NCI-H2196 (cell line): ENCODE data around the gene EXOC3.
"Not testable (repeated sequence)": the region's sequence is repeated elsewhere in the genome, so short reads cannot be mapped to it uniquely, and the experiment has no call there.

Experiments used
- DNase-seq: peaks from one replicate; lab custom pipeline; 2025; ENCODE audit not compliant: unreplicated experiment; lab: John Stamatoyannopoulos, UW

EXOC3 gene

DNA sequence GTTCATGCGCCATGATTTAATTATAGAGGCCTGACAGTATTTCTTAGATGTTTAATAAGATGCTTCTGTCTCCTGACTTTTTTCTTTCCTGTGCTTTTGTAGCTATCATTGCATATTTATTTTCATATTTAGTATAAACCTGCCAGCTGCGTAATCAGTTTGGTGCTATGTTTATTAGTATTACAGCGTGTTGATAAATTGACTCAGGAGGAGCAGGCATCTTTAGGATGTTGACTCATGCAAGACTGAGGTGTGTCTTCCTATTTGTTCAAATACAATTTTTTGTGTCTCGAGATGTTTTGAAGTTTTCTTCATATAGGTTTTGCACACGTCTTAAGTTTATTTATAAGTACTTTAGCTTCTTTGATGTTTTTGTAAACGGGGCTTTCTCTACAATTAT, 35.9 kb upstream of the EXOC3 start:
- DNase-seq = no peak

GRCh38 chr5:407801-408268, 35.1 kb upstream of the EXOC3 start:
- DNase-seq = no peak

DNA sequence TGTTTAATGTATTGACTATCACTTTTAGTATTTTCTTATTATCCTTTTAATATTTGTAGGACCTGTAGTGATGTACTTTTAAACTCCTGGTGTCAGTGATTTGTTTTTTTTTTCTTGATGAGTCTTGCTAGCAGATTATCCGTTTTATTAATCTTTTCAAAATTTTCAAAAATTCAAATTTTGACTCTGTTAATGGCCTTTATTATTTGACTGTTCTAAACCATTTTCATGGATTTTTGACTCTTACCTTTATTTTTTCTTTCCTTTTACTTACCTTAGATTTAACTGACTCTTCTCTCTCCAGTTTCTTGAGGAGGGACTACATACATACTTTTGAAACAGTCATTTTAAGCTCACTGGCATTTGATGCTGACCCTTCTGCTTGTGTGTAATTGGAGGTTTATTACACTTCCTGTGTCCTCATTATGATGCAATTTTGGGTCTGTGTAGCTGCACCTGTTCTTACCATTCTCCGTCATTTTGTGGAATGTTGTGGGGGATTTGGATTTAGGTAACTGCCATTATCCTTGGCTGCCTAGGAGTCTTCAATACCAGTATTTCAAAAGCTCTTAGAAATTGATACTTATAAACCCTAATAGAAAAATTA, 32.0 kb upstream of the EXOC3 start:
- DNase-seq = no peak

DNA sequence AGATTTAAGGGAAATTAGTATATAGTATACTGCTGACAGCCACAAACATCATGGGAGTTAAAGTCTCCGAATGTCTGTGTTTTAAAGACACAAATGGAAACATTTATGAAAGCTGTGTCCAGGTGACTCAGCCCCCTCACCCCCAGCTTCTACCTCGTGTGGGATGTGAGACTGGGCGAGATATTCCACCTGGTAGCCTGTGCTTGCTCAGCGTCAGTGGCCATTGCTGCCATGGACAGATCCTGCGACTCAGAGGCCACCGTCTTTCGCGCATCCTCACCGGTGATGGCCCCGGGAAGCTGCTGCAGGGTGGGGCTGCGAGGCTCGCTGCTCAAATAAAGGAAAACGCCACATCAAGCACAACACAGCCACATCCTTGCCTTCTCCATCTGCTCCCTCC, 31.2 kb upstream of the EXOC3 start:
- DNase-seq = no peak

DNA sequence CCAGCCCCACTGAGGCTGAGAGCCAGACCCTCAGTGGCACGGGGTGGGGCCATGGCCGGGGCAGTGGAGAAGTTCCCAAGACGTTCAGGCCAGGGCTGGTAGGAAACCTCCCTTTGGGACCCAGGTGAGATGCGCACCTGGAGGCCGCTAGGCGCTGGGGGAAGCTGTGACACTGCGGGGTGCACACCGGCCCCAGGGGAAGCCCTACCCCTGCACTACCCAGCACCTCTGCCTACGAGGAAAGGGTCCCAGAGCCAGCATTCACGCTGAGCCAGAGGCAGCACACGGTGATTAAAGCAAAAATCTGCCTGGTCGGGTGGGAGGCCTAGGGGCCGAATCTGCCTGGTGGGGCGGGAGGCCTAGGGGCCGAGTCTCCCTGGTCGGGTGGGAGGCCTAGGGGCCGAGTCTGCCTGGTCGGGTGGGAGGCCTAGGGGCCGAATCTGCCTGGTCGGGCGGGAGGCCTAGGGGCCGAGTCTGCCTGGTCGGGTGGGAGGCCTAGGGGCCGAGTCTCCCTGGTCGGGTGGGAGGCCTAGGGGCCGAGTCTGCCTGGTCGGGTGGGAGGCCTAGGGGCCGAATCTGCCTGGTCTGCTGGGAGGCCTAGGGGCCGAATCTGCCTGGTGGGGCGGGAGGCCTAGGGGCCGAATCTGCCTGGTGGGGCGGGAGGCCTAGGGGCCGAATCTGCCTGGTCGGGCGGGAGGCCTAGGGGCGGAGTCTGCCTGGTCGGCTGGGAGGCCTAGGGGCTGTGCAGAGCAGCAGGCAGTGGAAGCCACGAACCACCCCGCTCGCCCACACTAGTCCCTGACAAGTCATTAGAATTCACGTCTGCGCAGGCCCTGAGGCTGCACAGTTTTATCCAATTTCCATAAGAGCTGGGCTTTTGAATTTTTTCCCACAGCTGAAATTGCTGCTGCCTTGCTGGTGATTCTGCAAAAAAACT, 27.7 kb upstream of the EXOC3 start:
- DNase-seq = not testable (repeated sequence)

DNA sequence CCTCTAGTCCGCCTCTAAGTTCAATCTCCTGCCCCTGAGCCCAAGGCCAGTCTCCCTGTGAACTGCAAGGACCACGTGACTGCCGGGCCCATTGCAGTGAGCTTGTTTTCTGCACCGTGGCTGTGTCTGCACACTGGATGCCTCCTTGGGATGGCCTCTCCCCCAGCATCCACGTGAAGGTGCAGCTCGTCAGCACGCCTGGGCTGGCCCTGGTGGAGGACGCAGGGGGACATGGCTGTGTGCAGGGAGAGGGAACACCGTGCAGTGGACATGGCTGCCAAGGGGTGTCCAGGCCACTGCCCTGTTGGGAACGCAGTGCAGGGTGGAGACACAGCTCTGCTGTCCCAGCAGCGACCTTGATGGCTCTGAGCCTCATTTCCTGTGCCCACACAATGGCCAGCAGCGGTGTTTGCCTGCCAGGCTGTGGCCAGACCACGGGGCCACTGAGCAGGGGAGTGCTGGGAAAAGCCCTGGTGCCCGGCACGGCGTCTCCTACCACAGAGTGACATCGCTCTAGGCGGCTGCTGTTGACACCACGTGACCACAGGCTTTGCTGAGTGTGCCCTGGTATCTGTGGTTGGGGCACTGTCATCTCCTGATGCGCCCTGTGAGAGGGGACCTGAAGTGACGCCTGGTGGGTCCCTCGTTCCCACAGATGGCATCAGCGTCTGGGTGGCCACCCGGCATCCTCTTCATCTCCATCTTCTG, 26.9 kb upstream of the EXOC3 start:
- DNase-seq = no peak

GRCh38 chr5:416636-416960, 26.4 kb upstream of the EXOC3 start:
- no peak for DNase-seq

- no peak for DNase-seq
Measured at GRCh38 chr5:417301-418161, 25.4 kb upstream of the EXOC3 start.

DNA sequence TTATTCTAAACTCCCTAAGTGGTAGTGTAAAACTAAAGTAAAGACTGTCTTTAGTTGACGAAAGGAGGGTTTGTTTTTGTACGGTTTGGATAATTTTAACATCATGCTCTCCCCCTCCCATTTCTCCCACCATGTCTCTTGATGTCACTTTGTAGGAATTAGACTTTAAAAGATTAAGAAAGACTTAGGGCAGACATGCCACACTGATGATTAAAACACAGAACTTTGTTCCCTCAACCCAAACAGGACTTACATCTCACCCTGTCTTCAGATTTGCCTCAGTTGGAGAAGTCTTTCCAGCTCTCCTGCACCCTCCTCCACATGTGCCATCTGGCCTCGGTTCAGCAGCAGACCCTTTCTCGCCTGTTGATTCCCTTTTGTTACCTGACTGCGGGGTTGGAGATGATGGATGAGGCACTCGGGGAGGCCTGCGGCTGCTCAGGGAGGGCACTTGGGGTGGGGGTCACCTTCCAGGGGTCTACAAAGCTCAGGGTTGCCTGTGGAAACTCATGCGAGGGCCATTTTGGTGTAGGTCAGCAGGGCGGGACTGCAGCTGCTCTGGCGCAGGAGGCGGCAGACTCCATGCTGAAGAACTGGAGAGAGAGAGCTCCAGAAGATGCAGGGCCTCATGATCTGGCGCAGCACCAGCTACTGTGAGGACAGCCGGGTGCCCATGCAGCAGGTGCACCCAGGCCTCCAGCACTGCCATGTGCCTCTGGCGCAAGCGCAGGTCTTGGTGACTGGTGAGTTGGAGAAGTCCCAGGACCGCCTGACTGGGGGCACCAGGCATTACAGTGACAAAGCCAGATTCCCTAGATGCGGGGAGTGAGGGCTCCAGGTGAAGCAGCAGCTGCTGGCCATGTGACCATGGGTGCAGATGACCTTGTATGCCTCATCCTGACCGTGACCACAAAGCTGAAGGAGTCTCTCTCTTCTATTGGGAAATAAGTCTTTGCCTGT, 24.5 kb upstream of the EXOC3 start:
- DNase-seq = peak; percentile 82

GRCh38 chr5:419970-420369, 23.0 kb upstream of the EXOC3 start:
- DNase-seq = no peak

DNA sequence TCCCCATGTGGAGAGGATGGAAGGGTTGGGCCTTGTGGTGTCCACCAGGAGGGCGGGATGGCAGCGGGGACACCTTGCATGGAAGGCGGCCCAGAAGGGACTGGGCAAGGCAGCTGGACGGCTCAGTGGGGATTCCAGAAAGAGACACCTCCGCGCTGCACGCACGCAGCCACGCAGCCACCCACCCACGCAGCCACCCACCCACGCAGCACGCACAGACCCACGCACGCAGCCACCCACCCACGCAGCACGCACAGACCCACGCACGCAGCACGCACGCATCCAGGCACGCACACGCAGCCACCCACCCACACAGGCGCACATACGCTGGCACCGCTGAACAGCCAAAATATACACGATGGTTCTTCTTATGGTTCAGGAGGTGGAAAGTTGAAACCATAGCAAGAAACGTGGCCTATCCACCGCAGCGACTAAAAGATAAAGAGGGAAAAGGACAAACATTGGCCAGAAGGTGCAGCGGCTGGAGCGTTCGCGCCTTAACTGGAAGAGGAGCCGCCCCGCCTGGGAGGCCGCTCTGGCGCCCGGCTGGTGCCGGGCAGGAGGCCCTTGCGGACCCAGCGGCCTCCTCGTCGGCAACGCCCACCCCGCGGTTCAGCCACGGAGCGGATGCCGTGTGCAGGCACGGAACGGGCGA, 22.2 kb upstream of the EXOC3 start:
- no peak for DNase-seq

DNA sequence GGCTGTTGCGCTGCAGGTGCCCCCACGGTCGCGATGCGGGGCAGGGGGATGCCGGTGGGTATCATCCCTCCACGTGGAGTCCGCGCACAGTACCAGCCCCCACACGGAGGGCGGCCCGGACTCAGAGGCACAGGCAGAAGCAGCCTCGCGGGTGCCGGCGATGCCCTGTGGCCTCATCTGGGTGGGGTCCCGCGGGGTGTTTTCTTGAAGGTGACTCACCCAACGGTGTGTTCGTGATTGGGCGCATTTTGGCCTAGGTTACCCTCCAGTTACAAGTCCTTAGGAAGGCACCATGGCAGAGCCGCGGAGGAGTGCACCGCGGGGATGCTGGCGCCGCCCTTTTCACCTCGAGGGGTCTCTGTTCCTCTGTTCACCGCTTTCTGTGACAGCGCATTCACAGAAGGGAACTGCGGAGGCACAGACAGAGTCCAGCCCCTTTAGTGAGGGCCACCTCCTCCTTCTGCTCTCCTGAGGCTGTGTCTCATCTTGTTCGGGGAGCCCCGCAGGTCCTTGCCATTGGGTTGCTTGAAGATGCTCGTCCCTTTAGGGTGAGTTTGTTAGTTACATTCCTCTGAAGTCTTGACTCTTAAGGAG, 21.6 kb upstream of the EXOC3 start:
- DNase-seq = no peak

DNA sequence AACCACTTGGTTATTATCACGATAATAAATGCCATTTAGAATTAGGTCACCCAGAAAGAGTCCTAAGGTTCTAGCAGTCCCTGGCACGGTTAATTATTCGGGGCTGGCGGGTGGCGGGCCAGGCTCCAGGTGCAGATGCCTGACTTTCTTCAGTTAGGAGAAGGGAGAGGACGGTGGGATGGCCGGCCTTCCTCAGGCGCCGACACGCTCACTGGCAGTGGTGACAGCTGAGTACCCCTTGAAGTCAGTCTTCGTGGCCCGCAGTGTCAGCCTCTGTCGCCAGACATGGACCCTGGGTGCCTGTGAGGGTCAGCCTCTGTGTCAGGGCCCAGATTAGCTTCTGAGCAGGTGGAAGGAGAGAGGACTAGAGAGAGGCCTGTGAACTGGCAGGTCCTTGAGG, 21.1 kb upstream of the EXOC3 start:
- no peak for DNase-seq

DNA sequence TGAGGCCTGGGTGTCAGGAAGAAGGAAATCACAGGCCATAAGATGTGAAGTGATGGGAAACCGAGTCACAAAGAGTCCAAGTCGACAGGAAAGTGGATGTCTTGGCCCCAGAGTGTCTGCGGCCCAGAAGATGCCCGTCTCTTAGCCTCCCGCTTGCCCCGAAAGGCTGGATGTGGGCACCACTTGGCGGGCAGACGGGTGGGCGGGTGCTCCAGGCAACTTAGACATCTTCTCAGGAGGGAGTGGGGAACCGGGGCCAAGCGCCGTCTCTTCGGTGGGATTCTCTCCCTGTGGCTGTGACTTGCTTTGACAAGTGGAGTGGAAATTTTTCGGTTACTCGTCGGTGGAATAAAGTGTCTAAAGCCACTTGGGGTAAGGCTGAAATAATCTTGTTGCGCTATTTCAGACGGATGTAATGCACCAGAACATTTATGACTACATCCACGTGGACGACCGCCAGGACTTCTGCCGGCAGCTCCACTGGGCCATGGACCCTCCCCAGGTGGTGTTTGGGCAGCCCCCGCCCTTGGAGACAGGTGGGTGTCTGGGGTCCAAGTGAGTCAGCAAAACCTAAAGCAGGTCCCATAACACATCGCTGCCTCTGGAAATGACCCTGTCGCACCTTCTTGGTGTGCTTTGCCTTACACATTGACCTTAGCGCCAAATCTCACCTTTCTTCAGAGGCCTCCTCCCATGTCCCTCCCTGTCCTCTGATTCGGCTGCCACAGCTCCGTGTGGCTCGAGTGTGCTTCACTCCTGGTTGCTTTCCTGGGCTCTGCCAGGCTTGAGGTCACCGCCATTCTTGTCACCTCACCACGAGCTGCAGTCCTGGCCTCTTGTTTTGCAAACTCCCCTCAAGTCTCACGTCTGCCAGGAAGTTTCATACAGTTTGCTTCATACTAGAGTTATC, 20.4 kb upstream of the EXOC3 start:
- no peak for DNase-seq

DNA sequence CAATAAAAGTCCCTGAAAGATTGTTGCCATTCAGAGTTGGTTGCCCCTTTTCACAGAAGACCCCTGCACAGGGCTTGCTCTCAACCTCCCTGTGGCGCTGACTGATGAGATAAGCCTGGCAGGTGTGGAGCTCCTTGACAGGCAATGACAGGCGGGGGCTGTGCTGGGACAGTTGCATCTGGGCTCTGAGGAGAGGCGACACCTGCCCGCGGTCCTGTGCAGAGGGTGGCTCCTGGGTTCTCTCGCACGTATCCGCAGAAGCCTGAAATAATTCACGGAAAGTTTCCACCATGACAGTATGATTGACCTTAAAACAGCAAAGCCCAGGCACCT, 19.8 kb upstream of the EXOC3 start:
- no peak for DNase-seq

- no peak for DNase-seq
Measured at GRCh38 chr5:423626-424261, 19.2 kb upstream of the EXOC3 start.

DNA sequence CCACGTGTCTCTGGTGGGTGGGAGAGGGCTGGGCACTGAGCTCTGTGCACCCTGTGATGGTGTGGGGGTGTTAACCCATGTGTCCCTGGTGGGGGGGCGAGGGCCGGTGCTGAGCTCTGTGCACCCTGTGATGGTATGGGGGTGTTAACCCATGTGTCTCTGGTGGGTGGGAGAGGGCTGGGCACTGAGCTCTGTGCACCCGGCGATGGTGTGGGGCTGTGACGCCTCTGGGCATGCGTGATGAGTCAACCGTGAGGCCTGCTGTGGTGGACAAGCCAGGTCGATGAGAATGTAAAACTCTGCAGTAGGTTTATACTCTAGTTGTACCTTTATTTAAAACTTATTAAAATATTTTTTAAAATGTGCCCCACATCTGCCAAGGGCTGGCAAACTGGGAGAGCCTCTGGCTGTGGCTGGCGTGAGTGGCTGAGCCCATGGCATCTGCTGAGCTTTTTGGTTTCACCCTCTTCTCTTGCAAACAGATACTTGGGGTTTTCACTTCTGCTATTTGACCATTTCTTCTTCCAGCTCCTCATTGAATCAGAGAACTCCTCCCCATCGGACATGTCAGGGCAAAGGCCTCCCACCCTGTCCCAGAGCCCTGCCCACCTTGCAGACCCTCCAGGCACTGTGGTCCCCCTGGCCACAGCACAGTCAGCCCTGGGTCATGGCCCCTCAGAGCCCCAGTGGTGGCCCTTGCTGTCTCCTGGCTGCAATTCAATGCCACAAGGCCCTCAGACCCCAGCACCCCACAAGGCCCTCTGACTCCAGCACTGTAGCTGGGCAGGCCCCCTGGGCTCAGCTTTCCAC, 18.5 kb upstream of the EXOC3 start:
- no peak for DNase-seq
